Left kidney (tissue), 2 donors: Measurements from ENCODE around the gene ENPP6. TPM values are rescaled to one million over a fixed set of nuclear protein-coding genes. Genes with fewer than 3 reads are reported as not detected.

Source experiments
- DNase-seq: peaks from one replicate; pipeline ENCODE4 v3.0.0-alpha.2; 2013
- polyA plus RNA-seq: library from polyadenylated mRNA; unstranded; fragments of 120-200 nt; gene quantifications from one replicate; pipeline ENCODE4 v1.2.1, GENCODE V29; 2013; ENCODE audit not compliant: insufficient read length

Gene ENPP6
- polyA plus RNA-seq, 1 donor, result 9.2 TPM

GRCh38 chr4:184191267-184191666 is 26.4 kb downstream of the ENPP6 start:
- no peak for DNase-seq

DNA sequence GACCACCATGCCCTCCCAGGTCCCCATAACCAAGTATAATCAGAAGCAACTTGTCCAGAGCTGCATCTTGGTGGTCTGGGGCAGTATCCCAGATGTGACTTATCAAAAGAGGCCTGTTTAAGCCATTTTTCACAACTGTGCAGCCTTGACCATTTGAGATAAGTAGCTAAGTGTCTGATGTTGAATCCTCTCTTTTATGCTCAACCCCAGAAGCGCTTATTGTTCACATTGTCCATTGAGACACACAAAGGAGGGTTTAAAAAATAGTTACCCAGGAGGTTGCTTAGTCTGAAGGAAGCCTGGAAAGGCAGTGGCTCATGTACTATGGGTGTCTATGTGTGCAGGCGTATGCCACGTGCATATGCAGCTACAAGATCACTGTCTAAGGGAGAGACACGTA is 27.0 kb downstream of the ENPP6 start:
- DNase-seq, result no peak

GRCh38 chr4:184189966-184190365 is 27.7 kb downstream of the ENPP6 start:
- no peak for DNase-seq

DNA sequence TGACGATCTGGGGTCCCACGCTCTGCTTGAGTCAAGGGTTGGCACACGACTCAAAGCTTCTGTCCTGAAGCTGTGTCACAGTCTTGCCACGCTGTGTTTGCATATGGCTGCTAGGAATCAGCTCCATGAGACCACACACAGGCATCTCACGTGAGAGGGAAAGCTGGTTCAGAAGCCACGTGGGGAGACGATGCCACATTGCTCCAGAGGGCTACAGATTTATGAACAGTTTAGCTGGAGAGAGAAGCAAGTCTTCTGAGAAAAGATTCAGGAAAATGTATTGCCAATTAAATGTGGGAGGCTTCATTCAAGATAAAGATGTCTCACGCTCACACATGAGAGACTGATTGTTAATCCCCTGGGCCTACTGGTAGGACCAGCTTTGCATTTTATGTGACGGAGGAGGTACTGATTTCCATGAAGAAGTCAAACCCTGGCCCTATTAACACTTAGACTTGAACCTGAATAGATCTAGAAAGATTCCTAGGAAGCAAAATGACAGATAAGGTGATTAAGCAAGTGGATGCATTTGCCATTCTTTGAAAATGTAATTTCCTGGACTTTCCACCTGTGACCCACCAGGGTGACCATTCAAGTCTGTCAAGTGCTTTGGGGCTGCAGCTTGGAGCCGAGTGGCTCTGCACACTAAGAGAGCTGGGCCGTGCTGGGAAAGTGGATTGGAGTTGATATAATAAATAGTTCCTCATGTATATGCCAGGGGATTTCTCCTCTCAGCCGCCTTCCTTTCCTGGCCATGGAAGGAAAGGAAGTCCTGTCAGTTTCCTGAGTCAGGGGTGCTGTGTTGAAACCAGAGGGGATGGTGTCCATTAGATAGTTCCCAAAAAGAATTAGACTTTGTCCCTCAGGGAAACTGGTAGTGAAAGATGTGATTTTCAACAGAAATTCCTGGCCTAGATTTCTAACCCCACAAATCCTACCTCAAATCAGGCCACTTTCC is 29.0 kb downstream of the ENPP6 start:
- no peak for DNase-seq

- DNase-seq, result no peak
Observed at GRCh38 chr4:184177271-184177670, 40.4 kb downstream of the ENPP6 start.

DNA sequence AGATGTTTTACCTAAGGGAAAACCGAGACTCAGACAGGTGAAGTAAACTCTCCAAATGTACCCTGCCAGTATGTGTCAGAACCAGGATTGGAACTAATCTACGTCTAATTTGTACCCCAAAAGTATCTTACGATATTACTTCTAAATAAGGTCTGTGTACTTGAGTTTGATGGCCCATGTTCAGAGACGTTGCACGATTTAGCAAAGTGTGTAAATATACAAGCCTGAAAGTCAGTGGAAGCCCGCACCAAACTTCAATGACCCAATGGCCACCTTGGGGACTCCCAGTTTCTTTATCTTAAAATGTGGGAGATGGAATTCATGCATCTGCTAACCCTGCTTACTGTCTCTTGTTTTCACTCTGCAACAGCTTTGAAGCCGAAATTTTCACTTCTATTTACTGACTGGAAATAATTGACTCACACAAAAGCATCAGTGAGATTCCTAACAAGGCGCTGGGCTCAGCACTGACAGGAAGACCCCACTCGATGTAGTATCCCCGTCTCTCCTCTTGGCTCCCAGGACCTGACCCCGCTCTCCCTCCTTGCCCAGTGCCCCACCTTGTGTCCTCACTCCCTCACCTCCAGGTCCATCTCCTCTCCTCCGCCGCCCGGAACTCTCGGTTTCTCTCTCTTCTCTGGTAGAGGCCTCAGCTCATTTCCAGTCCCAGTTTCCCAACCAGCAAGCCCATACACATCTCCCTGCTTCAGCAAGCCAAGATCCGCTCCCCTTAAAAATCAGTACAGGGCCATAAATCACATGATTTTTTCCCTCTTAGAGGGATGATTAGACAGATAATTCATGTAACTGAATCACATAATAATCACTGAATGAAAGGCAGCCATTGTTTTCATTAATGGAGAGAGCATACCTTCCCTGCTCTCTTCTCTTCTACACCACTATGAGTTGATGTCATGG is 42.8 kb downstream of the ENPP6 start:
- no peak for DNase-seq

DNA sequence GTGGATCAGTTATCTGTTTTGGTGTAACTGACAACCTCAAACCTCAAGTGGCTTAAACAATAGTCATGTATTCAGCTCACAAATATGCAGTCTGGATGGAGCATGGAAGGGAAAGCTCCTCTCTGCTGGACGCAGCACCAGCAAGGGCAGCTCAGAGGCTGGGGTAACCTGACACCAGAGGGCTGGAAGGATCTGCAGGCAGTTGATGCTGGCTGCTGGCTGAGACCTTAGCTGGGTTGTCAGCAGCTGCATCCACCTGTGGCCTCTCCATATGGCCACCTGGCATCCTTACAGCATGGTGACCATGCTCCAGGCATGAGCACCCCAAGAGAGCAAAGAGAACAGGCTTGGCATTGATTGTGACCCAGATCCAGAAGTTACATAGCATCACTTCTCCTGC is 46.7 kb downstream of the ENPP6 start:
- no peak for DNase-seq

DNA sequence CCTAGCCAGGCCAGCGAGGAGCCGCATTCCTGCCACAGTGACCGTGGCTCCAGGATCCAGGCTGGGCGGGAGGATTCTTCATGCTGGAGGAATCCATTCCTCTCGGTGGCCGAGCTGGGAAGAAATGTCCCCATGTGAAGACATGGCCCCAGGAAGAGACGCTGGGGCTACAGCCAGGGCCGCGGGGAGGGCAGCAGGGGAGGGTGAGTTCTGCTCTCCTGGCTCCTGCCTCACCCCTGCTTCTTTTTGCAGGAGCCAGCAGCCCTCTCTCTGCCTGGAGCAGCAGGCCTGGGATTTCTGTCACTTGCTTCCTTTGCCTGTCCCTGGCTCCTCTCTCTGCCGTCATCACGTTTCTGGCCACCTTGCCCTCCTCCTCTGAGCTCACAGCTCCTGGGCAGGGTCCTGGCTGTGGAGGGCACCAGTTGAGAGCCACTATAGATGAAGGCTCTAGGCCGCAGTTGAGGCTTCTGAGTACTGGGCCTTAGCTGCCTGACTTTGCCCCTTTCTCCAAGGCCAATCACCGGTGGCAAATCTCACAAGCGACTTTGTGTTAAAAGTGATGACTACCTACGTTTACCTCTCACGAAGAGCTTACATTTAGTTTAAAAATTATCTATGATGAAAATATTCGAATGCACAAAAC is 48.3 kb downstream of the ENPP6 start:
- DNase-seq, result no peak

DNA sequence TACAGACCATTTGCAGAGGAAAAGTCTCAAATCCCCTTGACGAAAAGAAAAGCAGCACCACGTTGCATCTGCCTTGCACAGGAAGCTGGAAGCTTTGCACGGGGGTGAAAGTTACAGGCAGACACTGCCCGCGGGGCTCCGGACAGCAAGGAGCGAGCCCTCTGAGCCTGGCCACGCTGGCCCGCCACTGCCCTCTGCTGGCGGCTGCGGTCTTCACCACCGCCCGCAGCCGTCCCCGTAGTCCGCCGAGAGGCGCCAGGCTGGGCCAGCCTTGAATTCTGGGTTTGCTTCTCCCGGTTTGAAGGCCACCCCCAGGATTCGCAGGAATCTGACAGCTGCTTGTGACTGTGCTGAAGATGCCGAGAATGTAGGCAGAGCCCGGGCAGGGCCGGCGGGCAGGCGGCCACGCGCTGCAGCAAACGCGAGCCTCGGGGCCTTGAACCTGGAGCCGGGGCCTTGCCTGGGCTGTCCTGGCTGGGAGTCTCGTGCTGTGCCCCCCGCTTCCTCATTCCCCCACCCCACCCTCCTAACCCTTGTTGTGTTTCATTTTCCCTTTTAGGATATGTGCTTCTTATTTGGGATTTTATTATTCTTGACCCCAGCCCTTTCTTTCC is 49.2 kb downstream of the ENPP6 start:
- DNase-seq, result peak; percentile 57

DNA sequence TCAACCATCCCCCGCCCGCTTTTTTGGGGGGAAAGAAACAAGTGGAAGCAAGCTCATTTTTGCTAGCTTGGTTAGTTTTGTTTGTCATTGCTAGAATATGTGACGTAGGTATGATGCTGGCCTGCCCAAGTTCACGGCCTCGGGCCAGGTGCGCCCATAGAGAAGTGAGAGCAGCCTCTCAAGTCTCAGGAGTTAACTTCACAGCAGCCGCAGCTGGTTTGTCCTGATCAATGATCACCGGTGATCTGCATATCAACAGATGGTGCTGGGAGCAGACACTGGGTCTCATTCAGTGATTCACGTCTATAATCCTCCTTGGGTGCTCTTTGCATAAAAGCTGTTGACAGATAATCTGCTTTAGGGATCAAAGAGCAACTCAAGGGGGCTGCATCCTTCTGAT is 50.1 kb downstream of the ENPP6 start:
- no peak for DNase-seq

DNA sequence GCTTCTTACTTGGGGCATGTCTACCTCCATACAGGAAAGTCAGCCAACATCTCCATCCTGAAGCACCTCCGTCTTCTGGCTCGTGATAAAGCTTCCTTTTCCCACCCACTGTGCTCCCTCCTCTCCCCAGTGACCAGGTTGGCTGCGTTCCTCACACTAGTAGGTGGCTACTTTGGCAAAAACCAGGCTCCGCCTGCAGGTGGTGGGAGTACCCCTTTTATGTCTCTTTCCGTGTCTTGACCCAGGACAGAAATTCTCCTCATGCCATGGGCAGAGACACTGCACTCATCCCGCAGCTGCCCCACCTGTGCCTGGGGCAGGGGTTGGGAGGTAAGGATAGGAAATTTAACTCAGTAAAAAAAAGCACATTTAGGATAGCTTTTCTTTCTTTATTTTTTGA is 50.9 kb downstream of the ENPP6 start:
- no peak for DNase-seq

GRCh38 chr4:184165291-184165690 is 52.4 kb downstream of the ENPP6 start:
- no peak for DNase-seq

DNA sequence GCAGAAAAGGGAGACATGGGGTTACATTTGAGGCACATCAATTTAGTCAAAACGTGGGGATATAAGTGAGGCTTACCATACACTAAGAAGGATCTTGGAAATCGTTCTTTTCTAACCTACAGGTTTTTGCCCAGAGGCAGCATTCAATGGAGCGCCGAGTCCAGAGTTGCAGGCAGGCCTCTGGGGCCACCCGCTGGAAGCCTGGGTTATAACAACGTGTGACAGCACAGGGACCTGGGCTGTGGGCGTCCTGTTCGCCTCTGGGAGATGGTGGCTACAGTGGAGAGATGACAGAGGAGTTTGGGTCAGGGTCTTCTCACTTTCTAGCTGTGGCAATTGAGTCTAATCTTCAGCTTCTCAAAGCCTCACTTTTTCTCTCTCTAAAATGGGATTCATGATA is 53.9 kb downstream of the ENPP6 start:
- peak; percentile 61 for DNase-seq

GRCh38 chr4:184162596-184162995 is 55.1 kb downstream of the ENPP6 start:
- DNase-seq, result peak; percentile 25

DNA sequence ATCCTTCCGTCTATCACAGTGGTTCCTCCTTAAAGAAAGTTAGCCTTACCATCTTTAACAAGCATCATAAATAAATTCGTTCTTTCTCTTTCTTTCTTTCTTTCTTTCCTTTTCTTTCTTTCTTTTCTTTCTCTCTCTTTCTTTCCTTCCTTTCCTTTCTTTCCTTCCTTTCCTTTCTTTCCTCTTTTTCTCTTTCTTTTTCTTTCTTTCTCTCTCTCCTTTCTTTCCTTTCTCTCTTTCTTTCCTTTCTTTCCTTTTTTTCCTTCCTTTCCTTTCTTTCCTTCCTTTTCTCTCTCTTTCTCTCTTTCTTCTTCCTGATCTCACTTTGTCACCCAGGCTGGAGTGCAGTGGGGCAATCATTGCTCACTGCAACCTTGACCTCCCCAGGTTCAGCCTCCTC is 60.4 kb downstream of the ENPP6 start:
- no peak for DNase-seq

GRCh38 chr4:184156163-184156920 is 61.3 kb downstream of the ENPP6 start:
- no peak for DNase-seq

GRCh38 chr4:184154199-184154598 is 63.5 kb downstream of the ENPP6 start:
- no peak for DNase-seq

DNA sequence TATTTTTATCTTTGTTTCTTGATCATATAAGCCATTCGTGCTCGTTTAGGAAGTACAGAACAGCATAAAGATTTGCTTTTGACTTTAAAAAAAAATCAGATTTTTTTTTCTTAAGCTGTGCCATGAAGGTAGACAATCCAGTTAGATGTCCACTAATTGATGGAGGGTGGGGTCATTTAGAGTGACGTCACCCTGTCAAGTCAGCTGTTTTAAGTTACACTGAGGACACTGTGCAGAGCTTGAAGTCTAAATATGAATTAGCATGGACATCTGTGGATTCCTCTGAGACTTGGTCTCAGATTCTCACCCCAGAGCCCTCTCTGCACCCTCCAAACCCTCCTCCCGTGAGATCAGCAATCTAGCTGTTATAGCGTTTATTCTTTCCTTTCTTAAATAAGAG is 63.9 kb downstream of the ENPP6 start:
- DNase-seq, result no peak

- no peak for DNase-seq
Observed at GRCh38 chr4:184151988-184152485, 65.6 kb downstream of the ENPP6 start.

GRCh38 chr4:184150102-184150839 is 67.4 kb downstream of the ENPP6 start:
- no peak for DNase-seq
